ENCODE results near the gene TAMALIN.
A peak's percentile ranks its signal among the peaks of the same experiment; 100 is the strongest.

DNA sequence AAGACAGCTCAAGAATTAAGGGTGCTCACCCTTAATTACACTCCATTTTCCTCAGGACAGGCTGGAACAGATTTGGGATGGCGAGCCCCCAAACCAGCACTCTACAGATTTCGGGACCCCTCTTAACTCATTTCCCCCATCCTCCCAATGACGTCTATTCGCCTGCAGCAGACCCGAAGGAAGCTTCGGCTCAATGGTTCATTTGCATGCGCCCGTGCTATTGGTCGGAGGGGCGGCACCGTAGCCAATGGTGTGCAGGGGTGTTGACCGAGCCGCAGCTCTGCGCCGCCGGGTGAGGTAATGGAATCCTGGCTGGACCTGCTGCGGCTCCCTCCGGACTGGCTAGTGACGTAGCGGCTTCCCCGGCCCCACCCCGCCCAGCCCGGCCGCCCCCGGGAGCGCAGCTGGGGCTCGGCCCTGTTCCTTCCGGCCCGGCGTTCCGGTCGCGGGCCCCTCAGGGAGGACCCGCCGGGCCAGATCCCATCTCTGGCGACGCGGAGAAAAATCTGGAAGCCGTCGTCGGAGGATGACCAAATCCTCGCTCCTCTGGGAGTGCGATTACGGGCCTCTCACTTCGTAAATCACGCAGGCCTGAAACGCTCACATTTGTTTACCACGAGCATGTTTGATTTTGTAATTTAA is 26.2 kb downstream of the TAMALIN start:
- peak; percentile 87 for TF ChIP-seq POLR2A (IDR thresholded peaks at IDR 0.05)
- TF ChIP-seq, protein P1, sequence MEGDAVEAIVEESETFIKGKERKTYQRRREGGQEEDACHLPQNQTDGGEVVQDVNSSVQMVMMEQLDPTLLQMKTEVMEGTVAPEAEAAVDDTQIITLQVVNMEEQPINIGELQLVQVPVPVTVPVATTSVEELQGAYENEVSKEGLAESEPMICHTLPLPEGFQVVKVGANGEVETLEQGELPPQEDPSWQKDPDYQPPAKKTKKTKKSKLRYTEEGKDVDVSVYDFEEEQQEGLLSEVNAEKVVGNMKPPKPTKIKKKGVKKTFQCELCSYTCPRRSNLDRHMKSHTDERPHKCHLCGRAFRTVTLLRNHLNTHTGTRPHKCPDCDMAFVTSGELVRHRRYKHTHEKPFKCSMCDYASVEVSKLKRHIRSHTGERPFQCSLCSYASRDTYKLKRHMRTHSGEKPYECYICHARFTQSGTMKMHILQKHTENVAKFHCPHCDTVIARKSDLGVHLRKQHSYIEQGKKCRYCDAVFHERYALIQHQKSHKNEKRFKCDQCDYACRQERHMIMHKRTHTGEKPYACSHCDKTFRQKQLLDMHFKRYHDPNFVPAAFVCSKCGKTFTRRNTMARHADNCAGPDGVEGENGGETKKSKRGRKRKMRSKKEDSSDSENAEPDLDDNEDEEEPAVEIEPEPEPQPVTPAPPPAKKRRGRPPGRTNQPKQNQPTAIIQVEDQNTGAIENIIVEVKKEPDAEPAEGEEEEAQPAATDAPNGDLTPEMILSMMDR (IDR thresholded peaks at IDR 0.05), result no peak

Measured in ovary (tissue), 3 donors.